Body of pancreas (tissue), 4 donors: ENCODE data around the gene AGBL2.

ENCODE experiments used
- CTCF ChIP-seq, 7 experiments: fragments of 450-650 bp in 4 of 7; fragments of 200-600 bp in 3 of 7; sonication (generic) in 3 of 7; IDR thresholded peaks; one replicate each; pipeline ENCODE4 v1.5.1; 2016 to 2019; ENCODE audit warnings: antibody characterized with exemption in 7 of 7
- POLR2A ChIP-seq, 3 donors: fragments of 450-650 bp; IDR thresholded peaks; one replicate each; pipeline ENCODE4 v1.6.1; 2016; ENCODE audit warnings: antibody characterized with exemption in 3 of 3, mild to moderate bottlenecking in 2 of 3

GRCh38 chr11:47642099-47642855, 72.9 kb downstream of the AGBL2 start, which contains the start of gene MTCH2:
- TF ChIP-seq POLR2A (IDR thresholded peaks at IDR 0.05) (peak; percentile 67 to 87 (median 84)), CTCF (IDR thresholded peaks at IDR 0.05) (peak in 6 of 7 experiments; percentile 25 to 55 (median 40))
